Measurements from ENCODE around the gene TES.
"Not testable (repeated sequence)": the region's sequence is repeated elsewhere in the genome, so short reads cannot be mapped to it uniquely, and the experiment has no call there.

TES gene

DNA sequence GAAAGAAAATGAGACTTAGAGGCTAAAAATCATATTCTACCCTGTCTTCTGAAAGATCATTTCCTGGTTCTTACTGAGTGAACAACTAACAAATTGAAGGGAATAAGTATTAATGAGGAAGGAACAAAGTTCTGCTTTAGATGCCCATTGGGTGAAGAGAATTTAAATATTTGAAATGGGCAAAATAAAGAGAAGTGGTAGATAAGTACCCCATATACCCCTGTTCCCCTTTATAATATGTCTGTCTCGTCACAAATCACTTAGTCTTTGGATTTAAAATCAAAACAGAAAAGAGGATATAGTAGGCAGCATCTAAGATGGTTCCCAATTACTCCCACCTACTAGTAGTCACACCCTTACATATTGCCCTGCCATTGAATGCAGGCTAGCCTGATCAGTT is 13.2 kb downstream of the TES start:
- no peak for DNase-seq (ENCODE audit: low spot score)

DNA sequence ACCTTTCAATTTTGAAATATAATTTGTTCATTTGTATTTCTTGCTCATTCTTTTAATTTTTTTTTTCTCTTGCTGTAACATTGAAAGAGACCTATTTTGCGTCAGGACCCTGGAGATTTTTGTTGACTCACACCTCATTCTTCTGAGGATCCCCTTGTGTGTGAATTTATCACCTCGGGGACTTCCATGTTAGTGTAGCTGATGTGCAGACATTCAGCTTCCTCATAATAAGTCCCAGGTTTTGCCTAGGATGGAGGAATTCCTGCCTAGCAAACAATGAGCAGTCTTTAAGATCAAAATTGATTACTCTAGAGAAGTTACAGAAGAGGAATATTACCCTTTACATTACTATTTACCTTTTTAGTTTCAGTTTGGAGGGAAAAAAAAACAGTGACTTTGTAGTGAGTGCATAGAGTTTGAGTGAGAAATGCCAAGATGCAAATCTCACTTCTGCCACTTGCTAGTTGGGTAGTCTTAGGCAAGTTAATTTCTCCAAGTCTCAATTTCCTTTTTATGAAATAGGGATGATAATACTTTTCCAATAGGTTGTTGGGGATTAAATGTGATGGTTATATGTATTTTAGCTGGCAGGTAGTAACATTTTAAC is 14.3 kb downstream of the TES start:
- DNase-seq (ENCODE audit: low spot score) = no peak

DNA sequence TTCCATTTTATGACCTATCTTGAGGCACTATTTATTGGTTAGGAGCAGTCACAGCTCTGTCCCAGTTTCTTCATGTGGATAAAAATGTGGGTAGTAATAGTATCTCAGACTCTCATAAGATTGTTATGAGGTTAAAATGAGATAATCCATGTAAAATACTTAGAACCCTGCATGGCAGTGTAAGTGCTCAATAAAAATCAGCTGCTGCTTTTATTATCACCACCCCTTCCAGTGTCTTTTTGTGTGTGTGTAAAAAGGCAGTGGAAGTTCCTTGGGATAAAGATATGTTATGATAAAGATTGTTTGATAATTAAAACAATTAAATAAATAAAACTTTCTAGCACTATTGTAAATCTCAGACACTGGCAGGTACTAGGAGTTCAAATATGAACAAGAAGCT is 15.5 kb downstream of the TES start:
- DNase-seq (ENCODE audit: low spot score) = no peak

- DNase-seq (ENCODE audit: low spot score) = no peak
Measured at GRCh38 chr7:116226664-116227063, 16.3 kb downstream of the TES start.

DNA sequence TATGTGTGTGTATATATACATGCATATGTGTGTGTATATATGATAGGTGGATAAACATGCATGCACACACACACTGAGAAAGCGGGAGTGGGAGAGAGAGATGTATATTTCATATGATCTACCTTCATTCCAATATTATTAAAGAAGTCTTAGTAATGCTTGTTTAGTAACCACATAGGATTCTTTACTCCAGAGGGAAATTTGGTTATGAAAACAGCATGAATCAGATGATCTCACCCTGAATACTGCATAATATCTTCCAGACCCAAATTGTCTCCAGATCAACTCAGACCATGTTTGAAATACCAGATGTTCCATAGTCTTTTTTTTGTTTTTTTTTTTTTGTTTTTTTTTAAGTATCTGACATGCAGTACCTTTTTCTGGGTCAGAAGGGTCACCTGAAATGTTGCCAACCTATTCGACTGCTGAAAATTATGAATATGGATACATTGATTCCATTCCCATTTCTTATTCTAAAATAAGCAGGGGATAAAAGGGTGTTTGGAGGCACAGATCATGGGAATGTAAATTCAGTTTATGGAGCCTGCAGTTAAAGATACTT is 17.4 kb downstream of the TES start:
- DNase-seq (ENCODE audit: low spot score) = no peak

DNA sequence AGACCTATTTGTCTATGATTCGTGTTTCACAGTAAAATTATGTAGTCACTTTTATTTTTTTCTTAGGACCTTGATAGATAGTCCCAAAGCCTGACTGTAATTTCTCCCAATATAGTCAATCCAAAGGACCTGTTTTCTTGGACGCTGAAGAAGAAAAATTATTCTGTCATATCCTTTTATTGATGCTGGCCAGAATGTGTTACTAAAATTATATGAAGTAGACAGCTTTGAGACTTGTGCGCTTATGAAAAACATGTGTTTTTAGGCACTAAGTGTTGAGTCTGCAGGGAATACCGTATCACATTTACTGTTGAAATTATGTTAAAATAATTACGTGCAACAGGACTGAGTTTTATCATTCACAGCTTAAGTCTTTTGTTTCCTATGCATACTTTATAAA is 17.9 kb downstream of the TES start:
- DNase-seq (ENCODE audit: low spot score) = no peak

DNA sequence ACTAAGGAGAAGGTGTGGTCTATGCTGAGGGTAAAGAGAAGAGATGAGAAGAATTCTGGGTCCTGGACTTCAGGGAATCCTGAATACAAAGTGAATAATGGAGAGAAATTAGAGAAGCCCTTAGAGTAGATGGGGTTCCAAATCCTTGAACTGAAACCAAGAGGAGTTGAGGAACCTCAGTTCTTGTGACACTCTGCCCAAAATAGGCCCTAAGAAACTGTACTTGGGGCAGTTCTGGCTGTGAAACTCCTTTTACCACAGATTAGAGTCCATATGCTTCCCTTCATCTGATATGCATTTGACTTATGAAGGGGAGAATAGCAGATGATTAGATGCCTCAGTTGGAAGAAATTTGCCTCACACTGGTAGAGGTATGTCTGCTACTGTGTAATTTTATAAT is 19.0 kb downstream of the TES start:
- no peak for DNase-seq (ENCODE audit: low spot score)

- no peak for DNase-seq (ENCODE audit: low spot score)
Measured at GRCh38 chr7:116230191-116231005, 20.1 kb downstream of the TES start.

DNA sequence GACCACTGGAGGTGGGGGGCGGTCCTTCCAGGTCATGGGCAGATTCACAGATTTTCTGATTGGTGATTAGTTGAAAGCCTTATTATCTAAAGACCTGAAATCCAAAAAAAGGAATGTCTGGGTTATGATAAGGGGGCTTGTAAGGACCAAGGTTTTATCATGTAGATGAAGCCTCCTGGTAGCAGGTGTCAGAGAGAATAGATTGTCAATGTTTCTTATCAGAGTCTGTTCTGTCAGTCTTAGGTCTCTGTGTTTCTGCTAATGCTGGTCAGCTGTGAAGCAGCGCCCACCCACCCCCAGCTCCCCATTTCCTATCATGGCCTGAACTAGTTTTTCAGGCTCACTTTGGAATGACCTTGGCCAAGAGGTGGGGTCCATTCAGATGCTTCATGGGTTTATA is 21.2 kb downstream of the TES start:
- DNase-seq (ENCODE audit: low spot score) = no peak

DNA sequence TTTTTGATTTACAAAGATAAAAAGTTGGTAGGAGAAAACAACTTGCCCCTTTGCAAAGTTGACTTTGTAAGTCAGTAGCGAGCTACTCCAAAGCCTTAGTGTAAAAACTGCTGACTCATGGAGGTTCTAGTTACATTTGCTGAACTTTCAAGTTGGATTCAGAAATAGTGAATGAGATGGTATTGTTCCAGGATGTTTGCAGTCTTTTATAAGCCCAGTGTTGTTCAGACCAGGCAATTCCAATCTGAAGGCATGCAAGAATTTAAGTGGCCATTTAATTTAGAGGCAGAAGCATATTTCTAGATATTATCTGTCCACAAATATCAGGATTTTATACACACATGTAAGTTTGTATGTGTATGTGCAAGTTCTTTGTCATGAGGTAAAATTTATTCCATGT is 21.6 kb downstream of the TES start:
- no peak for DNase-seq (ENCODE audit: low spot score)

GRCh38 chr7:116232350-116232749 is 22.0 kb downstream of the TES start:
- no peak for DNase-seq (ENCODE audit: low spot score)

DNA sequence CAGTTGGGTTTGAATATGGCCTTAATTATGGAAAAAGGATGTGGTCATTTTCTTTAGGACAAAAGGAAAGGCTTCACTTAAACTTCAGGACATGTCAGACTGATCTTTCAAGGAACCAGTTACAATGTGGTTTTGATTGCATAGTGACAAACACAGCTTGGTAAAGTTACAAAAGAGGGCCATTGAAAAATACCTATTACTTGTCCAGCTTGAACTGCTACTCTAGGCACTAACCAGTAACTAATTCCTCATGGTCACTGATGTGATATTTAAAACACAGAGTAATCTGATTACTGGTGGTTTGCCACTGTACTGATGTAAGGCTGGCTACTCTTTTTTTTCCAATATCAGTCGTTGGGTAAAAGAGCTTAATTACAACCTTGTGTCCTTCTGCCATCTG is 22.6 kb downstream of the TES start:
- DNase-seq (ENCODE audit: low spot score) = no peak

GRCh38 chr7:116234517-116235200 is 24.3 kb downstream of the TES start:
- DNase-seq (ENCODE audit: low spot score) = no peak

- DNase-seq (ENCODE audit: low spot score) = no peak
Measured at GRCh38 chr7:116235380-116235779, 25.0 kb downstream of the TES start.

DNA sequence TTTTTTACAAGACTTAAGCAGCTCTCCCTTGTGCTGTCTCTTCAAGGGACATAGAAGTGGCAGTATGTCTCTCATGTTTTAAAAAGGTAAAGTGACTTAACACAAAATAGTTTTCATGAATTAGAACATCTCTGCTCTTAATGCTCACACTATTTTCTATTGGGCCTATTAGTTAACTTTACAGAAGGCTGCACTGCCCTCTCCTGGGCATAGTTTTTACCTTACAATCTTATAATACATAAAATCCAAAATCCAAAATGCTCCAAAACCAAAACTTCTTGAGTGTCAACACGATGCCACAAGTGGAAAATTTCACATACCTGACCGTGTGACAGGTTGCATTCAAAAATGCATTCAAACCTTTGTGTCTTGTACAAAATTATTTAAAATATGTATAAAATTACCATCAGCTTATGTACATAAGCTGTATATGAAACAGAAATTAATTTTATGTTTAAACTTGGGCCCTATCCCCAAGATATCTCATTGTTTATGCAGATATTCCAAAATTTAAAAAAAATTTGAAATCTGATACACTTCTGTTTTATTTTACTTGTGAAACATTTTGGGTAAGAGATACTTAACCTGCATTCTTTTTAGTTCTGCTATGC is 25.8 kb downstream of the TES start:
- no peak for DNase-seq (ENCODE audit: low spot score)

- DNase-seq (ENCODE audit: low spot score) = no peak
Measured at GRCh38 chr7:116239020-116239419, 28.7 kb downstream of the TES start.

- DNase-seq (ENCODE audit: low spot score) = peak; percentile 63
Measured at GRCh38 chr7:116239434-116239833, 29.1 kb downstream of the TES start.

- no peak for DNase-seq (ENCODE audit: low spot score)
Measured at GRCh38 chr7:116240024-116240668, 29.8 kb downstream of the TES start.

GRCh38 chr7:116241291-116241690 is 31.0 kb downstream of the TES start:
- no peak for DNase-seq (ENCODE audit: low spot score)

DNA sequence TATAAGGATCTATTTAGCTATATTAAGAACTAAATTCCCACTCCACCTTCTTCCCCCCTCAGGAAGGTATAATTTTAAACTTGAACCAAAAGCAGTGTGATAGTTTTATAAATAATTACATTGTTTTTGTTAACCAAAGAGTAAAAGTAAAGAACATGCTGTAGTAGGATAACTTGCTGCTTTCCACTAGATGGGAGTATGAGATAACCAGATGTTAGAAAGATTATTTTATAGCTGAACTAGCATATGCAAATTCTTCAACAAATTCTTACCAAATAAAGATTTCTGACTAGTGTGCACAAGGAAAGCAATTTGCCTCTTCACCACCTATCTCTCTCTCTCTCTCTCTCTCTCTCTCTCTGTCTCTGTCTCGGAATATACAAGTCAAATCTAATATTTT is 31.8 kb downstream of the TES start:
- DNase-seq (ENCODE audit: low spot score) = no peak

DNA sequence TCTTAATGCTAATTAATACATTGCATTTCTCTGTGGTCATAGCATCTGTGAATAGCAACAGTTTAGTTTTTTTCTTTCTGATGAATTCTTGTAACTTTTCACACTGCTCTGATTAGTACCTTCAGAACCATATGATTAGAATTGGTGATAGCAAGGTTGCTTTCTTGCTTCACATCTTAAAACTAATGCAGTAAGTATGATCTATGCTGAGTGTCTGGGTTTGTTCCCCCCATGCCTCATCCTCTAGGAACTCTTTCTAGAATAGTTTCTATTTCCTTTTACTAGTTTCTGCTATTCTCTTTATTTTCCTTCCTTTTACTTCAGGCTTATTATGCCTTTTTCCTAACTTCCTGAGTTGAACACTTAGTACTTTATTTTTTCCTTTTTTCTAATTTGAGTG is 32.4 kb downstream of the TES start:
- DNase-seq (ENCODE audit: low spot score) = no peak

DNA sequence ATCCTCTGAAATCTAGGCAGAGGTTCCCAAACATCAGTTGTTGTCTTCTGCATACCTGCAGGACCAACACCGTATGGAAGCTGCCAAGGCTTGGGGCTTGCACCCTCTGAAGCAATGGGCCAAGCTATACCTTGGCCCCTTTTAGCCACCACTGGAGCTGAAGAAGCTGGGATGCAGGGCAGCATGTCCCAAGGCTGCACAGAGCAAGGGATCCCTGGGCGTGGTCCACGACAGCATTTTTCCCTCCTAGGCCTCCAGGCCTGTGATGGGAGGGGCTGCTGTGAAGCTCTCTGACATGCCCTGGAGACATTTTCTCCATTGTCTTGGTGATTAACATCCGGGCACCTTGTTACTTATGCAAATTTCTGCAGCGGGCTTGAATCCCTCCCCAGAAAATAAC is 34.5 kb downstream of the TES start:
- DNase-seq (ENCODE audit: low spot score) = not testable (repeated sequence)

Measured in HuH-7.5 (cell line).